Activated CD4-positive, alpha-beta T cell treated with anti-CD3 and anti-CD28 coated beads, Interleukin-2, Interleukin-6, amounts not matched to agents 100 ng/mL and 50 ng/mL, durations not matched to agents 16 hours and 8 hours (primary cell): ENCODE measurements around the gene DDX51.
"Not testable (repeated sequence)": the region's sequence is repeated elsewhere in the genome, so short reads cannot be mapped to it uniquely, and the experiment has no call there.

Experiments
- DNase-seq: peaks from one replicate; pipeline ENCODE4 v3.0.0-alpha.2; 2020

DDX51 gene

DNA sequence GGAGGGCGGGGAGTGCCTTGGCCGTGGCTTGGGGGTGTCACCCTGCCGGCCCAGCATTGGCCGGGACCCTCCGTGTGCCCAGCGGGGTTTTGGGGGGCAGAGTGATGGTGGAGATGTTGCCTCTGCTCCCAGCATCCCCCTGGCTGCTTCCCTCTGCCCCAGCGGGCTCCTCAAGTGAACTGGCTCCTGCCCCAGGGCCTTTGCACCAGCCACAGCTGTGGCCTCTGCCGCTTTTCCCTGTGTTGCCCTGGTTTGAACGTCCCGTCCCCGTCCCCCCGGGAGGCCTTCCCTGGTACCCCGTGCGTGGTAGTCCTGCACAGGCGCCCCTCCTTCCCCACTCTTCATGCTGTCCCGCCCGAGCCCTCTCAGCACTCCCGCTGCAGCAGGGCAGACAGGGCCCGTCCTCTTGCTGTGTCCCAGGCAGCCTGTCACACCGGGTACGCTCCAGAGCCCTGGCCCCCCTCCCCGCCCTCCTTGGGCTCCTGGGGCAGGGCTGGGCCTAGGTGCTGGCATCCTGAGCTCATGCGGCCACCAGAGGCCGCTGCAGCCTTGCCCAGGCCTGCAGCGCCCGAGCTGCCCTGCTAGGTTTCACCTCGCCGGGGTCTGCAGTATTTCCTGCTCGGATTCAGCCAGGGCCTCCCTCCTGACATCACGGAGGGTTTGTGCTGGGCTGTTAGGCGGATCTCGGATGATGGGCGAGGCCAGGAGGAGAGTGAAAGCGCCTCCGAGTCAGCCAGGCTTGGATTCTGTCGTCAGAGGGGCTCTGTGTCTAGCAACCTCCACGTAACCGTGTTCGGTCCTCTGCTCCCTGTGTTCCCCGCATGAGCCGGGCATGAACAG lies 9.6 kb upstream of the DDX51 start:
- peak; percentile 71 for DNase-seq

GRCh38 chr12:132152953-132153352 lies 8.8 kb upstream of the DDX51 start:
- DNase-seq: no peak

GRCh38 chr12:132152411-132152821 lies 8.3 kb upstream of the DDX51 start:
- DNase-seq: no peak

DNA sequence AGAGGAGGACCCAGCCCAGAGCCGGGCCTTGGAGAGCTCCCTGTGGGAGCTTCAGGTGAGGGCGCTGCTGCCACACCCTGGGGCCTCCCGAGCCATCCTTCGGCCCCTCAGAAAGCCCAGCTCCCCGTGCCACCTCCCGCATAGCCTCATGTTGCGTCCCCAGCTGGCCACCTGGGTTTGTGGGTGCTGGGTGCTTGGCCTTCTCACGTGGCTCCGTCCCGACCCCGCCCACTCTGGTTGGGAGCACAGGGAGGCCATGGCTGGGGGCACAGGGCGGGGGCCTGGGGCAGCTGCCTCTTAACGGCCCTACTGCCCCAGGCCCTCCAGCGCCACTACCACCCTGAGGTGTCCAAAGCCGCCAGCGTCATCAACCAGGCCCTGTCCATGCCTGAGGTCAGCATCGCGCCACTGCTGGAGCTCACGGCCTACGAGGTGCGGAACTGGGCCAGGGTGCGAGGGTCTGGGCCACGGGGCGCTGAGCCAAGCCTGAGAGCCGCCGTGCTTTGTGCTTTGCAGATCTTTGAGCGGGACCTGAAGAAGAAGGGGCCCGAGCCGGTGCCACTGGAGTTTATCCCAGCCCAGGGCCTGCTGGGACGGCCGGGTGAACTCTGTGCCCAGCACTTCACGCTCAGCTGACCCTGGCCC lies 7.8 kb upstream of the DDX51 start:
- DNase-seq: no peak

DNA sequence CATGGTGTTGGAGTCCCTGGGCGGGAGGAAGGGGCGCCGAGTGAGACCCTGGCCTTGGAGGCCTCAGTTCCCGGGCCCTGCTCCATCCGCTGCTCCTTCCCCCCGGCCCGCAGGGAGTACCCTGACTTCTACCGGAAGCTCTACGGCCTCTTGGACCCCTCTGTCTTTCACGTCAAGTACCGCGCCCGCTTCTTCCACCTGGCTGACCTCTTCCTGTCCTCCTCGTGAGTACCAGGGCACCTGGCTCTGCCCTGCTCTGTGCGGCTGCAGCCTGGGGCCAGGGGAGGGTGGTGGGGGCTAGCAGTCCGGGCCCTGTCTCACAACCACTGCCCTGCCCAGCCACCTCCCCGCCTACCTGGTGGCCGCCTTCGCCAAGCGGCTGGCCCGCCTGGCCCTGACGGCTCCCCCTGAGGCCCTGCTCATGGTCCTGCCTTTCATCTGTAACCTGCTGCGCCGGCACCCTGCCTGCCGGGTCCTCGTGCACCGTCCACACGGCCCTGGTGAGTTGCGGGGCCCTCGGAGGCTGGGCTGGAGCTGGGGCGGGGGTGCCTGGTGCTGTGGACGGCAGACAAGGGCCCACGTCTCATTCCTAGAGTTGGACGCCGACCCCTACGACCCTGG lies 7.1 kb upstream of the DDX51 start:
- DNase-seq: no peak

- no peak for DNase-seq
Measured at GRCh38 chr12:132150780-132151144, 6.6 kb upstream of the DDX51 start.

- not testable (repeated sequence) for DNase-seq
Measured at GRCh38 chr12:132149526-132149925, 5.4 kb upstream of the DDX51 start.

GRCh38 chr12:132148368-132149045 lies 4.4 kb upstream of the DDX51 start:
- DNase-seq: no peak

- DNase-seq: no peak
Measured at GRCh38 chr12:132147423-132148367, 3.6 kb upstream of the DDX51 start.

DNA sequence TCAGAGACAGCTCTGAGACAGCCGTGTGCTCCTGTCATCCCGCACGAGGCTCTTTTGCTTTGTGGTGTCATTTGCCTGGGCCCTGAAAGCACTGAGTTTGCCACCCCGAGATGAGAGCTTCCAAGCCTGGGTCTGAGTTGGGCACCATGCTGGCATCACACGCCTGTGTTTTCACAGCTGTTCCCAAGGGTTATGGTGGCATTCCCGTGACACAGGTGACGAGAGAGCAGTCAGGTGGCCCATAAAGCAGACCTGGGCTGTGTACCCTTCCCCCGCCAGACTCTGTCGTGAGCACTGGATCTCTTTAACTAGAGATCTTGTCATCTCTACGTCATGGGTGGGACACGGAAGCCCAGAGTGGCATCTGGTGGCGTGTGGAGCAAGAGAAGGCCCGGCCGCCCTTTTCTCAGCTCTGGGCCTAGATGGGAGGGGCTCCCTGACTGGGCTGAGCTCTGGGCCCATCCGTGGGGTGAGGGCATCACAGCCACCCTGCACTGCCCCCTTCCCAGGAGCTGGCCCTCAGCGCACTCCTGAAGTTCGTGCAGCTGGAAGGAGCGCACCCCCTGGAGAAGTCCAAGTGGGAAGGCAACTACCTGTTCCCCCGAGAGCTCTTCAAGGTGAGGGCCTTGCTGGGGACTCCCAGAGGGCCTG lies 2.8 kb upstream of the DDX51 start:
- DNase-seq: no peak

DNA sequence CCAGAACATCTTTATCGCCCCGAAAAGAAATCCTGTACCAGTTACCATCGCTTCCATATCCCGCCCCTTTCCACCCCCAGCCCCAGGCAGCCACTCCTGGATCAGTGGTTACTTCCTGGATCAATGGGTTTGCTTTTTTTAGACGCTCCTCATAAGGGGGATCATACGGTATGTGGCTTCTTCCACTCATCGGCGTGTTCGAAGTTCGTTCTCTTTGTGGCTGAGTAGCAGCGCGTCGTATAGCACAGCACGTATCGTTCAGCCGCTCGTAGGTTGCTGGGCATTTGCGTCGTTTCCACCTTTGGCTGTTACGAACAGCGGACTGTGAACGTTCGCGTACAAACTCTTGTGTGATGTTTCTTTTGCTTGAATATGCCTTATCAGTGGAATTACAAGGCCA lies 2.0 kb upstream of the DDX51 start:
- no peak for DNase-seq

DNA sequence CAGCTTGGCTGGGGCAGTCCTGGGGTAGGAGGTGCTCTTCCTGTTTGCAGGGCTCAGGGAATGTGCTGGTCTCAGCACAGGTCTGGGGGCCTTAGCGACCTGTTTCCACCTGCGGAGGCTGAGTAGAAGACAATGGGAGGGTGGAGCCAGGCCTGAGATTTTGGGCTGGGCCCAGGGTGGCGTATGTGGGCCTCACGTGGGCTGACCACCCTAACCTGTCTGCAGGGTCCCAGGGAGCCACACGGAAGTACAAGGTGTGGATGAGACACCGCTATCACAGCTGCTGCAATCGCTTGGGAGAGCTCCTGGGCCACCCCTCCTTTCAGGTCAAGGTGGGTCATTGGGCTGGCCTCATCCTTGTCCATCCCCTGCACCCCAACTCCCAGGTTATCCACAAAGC lies 1.2 kb upstream of the DDX51 start:
- DNase-seq: no peak

DNA sequence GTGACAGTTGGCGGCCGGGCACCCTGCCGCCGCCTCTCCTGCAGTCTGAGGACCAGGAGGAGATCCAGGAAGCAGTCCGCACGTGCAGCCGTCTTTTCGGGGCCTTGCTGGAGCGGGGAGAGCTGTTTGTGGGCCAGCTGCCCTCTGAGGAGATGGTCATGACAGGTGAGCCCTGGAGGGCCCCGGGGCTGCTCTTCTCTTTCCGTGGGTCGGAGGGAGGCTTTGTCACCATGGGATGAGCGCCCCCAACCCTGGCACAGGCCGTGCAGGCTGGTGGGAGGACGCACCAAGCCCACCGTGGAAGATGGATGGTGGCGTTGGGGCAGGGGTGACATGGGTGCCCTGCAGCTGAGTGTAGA lies 670 bp upstream of the DDX51 start:
- DNase-seq: no peak

GRCh38 chr12:132143336-132144071 lies 615 bp downstream of the DDX51 start:
- no peak for DNase-seq

DNA sequence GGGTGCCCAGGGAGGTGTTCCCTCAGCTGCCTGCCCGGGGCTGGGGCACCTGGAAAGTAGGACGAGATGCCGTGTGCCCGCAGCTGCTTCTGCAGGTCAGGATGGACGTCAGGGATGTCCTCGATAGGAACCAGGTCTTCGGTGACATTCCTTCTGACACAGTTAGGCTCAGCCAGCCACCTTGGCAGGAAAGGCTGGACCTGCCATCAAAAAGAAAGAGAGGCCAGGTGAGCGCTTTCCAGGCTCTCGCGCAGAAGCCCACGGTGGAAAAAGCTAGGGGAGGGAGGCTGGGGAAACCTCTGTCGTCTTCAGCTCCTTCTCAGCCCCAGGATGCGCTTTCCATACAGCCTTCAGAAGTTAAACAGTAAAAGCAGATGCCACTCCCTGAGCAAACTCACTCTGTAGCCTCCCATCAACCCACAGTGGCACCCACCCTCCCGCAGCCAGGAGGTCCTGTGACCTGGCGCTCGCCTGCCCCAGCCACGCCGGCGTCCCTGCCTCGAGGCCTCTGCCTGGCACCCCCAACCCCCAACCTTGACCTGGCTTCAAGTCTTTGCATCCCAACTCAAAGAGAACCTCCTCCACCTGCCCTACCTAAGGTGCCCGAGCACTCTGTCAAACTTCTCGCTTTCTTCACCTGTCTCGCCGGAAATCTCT lies 1.3 kb downstream of the DDX51 start:
- no peak for DNase-seq

DNA sequence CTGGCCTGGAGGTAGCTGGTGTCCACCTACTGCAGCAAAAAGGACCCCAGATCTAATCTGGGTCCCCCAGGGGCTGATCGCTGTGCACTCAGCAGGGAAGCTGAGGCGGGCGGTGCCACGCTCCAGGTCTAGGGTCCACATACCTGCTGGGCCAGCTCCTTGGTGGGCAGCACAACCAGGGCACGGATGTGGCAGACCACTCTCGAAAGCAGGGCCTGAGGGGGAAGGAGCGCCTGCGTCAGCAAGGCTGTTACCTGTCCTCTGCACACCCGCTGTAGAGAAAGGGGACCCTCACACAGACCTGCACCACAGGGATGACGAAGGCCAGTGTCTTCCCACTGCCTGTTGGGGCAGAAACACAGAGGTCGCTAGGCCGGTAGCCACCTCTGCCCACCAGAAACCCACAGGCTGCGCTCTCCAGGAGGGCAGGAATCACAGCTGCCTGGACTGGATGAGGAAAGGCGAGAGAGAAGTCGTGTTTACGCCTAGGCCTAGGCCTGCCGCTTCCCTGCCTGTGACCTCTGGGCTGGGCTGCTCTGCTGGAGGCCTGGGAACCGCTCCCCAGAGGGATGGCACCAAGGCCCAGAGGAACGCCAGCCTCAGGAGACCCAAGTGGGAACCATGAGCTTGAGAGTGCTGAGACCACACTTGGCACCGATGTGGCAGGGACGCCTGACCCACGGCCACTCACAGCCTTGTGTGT lies 2.0 kb downstream of the DDX51 start:
- DNase-seq: no peak

- DNase-seq: no peak
Measured at GRCh38 chr12:132140918-132141841, 2.9 kb downstream of the DDX51 start.

- DNase-seq: no peak
Measured at GRCh38 chr12:132140501-132140900, 3.6 kb downstream of the DDX51 start.

DNA sequence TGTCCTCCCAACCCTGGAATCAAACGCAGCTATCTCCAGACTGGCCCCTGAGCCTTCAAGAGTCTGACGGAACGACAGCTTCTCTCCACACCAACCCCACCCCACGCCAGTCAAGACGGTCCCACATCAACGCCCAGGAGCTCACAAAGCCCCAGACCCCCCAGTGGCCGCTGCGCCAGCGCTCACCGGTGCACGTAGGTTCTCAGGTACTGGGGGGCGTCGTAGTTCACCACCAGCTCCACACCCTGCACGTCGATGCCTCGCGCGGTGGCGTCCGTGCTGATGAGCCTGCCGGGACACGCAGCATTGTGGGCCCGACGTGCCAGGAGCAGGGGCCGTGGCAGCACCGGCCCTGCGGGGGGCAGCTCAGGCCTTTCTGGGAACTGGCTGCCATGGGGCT lies 4.2 kb downstream of the DDX51 start:
- no peak for DNase-seq
